Fibroblast of lung (primary cell): ENCODE results near the gene PPM1A. TPM values are rescaled to one million over a fixed set of nuclear protein-coding genes. Genes with fewer than 3 reads are reported as not detected.

Experiments used
- DNase-seq, 2 donors: peaks; one replicate each; pipeline versions ENCODE4 v3.0.0 to v3.0.0-alpha.2; 2010; ENCODE audit warnings: low read depth in 2 of 2
- H2AFZ ChIP-seq: 2 replicates; pipeline ENCODE4 v1.5.1; 2012; ENCODE audit warnings: low read length, control low read depth, inconsistent platforms
- H3K27ac ChIP-seq: 2 replicates; pipeline ENCODE4 v1.5.1; 2011; ENCODE audit warnings: low read length, control low read depth; ENCODE audit not compliant: insufficient read depth
- H3K27me3 ChIP-seq: 2 replicates; pipeline ENCODE4 v1.5.1; 2011; ENCODE audit warnings: mild to moderate bottlenecking, low read length; ENCODE audit not compliant: control insufficient read depth, insufficient read depth
- H3K36me3 ChIP-seq: 2 replicates; pipeline ENCODE4 v1.5.1; 2011; ENCODE audit warnings: low read length; ENCODE audit not compliant: control insufficient read depth, insufficient read depth
- H3K4me1 ChIP-seq: 2 replicates; pipeline ENCODE4 v1.5.1; 2011; ENCODE audit warnings: low read length; ENCODE audit not compliant: control insufficient read depth, insufficient read depth; ENCODE audit errors: extremely low read depth
- H3K4me2 ChIP-seq: 2 replicates; pipeline ENCODE4 v1.5.1; 2011; ENCODE audit warnings: low read length, control low read depth; ENCODE audit not compliant: insufficient read depth; ENCODE audit errors: extremely low read depth
- H3K4me3 ChIP-seq, 4 experiments: fragments of 200-600 bp in 1 of 4; sonication (generic) in 1 of 4; replicated peaks in 1 of 4; 2 replicates each; pipeline ENCODE4 v1.5.1; 2011 to 2016; ENCODE audit warnings: low read length in 4 of 4, low read depth in 3 of 4, mild to moderate bottlenecking in 3 of 4, control low read depth in 2 of 4, inconsistent platforms in 1 of 4, mixed read lengths in 1 of 4; ENCODE audit not compliant: insufficient read depth in 1 of 4; ENCODE audit errors: control extremely low read depth in 1 of 4
- H3K79me2 ChIP-seq: 2 replicates; pipeline ENCODE4 v1.5.1; 2012; ENCODE audit warnings: mild to moderate bottlenecking, low read length, inconsistent platforms; ENCODE audit not compliant: control insufficient read depth, insufficient read depth
- H3K9ac ChIP-seq: 2 replicates; pipeline ENCODE4 v1.5.1; 2011; ENCODE audit warnings: mild to moderate bottlenecking, low read length, control low read depth; ENCODE audit not compliant: insufficient read depth
- H3K9me3 ChIP-seq: 2 replicates; pipeline ENCODE4 v1.5.1; 2012; ENCODE audit warnings: low read depth, low read length; ENCODE audit not compliant: control insufficient read depth, insufficient read depth
- H4K20me1 ChIP-seq: 2 replicates; pipeline ENCODE4 v1.5.1; 2011; ENCODE audit warnings: low read length; ENCODE audit not compliant: control insufficient read depth, insufficient read depth; ENCODE audit errors: extremely low read depth
- CTCF ChIP-seq, 2 donors: IDR thresholded peaks in 1 of 2; conservative IDR thresholded peaks in 1 of 2; 1 replicate in 1 of 2; 2 replicates in 1 of 2; pipeline ENCODE4 v1.5.1; 2011 to 2012; ENCODE audit warnings: low read length in 2 of 2, control low read depth in 1 of 2, inconsistent platforms in 1 of 2, low read depth in 1 of 2, mild to moderate bottlenecking in 1 of 2
- EZH2 ChIP-seq: IDR thresholded peaks from 2 replicates; pipeline ENCODE4 v1.5.1; 2012; ENCODE audit warnings: low read length, control low read depth, mild to moderate bottlenecking; ENCODE audit errors: missing control alignments
- polyA plus RNA-seq, 2 donors: library from polyadenylated mRNA; depleted of rRNA in 1 of 2; stranded (reverse) in 1 of 2; unstranded in 1 of 2; fragments of >200 nt; gene quantifications; 2 replicates each; pipeline ENCODE4 v1.2.1, GENCODE V29; 2011 to 2012; ENCODE audit warnings: missing spikeins in 1 of 2
- total RNA-seq: library from RNA; depleted of rRNA; stranded (reverse); fragments of >200 nt; gene quantifications from 2 replicates; pipeline ENCODE4 v1.2.1, GENCODE V29; 2014

PPM1A gene
- total and polyA plus RNA-seq, 2 donors (not counting 1 experiment from before 2014, with no cell fraction given): 25.9 to 51.3 TPM

DNA sequence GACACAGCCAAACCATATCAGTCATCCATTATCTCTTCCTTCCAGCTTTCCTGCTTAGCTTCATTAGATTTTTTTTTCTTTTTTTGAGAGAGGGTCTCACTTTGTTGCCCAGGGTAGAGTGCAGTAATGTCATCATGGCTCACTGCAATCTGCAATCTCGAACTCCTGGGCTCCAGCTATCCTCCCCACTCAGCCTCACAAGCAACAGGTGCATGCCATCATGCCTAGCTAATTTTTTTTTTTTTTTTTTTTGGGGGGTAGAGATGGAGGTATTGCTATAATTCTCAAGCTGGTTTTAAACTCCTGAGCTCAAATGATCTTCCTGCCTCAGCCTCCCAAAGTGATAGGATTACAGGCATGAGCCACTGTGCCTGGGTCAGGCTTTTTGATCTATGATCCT, 38.3 kb upstream of the PPM1A start:
- Histone ChIP-seq H3K4me1 (no peaks in the 10 kb centered on the region), H3K36me3 (no peaks in the 10 kb centered on the region), H3K4me3 (no peak overlapping the region), H4K20me1 (no peaks in the 10 kb centered on the region), H2AFZ (no peak overlapping the region), H3K79me2 (no peaks in the 10 kb centered on the region), H3K9ac (no peak overlapping the region), H3K27me3 (no peaks in the 10 kb centered on the region), H3K9me3 (no peaks in the 10 kb centered on the region), H3K4me2 (no peak overlapping the region), H3K27ac (no peak overlapping the region)
- DNase-seq: no peak
- TF ChIP-seq CTCF (conservative IDR thresholded peaks at IDR 0.05 in 1 of 2, IDR thresholded peaks at IDR 0.05 in 1 of 2; ENCODE audit: low read depth in 1 of 2, low read length in 2 of 2) (no peak), EZH2 (no peak)

GRCh38 chr14:60211153-60211552, 37.9 kb upstream of the PPM1A start:
- Histone ChIP-seq H3K9me3 (no peaks in the 10 kb centered on the region), H3K4me3 (no peak overlapping the region), H3K27me3 (no peaks in the 10 kb centered on the region), H3K36me3 (no peaks in the 10 kb centered on the region), H3K4me1 (no peaks in the 10 kb centered on the region), H2AFZ (no peak overlapping the region), H3K4me2 (no peak overlapping the region), H3K9ac (no peak overlapping the region), H3K27ac (no peak overlapping the region), H3K79me2 (no peaks in the 10 kb centered on the region), H4K20me1 (no peaks in the 10 kb centered on the region)
- DNase-seq: no peak
- TF ChIP-seq EZH2: no peak
- TF ChIP-seq CTCF (conservative IDR thresholded peaks at IDR 0.05 in 1 of 2, IDR thresholded peaks at IDR 0.05 in 1 of 2; ENCODE audit: low read depth in 1 of 2, low read length in 2 of 2): no peak

GRCh38 chr14:60212503-60213371, 36.3 kb upstream of the PPM1A start:
- Histone ChIP-seq H3K27ac (no peak overlapping the region), H3K4me3 (no peak overlapping the region), H3K79me2 (no peaks in the 10 kb centered on the region), H2AFZ (no peak overlapping the region), H3K4me1 (no peaks in the 10 kb centered on the region), H3K9ac (no peak overlapping the region), H4K20me1 (no peaks in the 10 kb centered on the region), H3K36me3 (no peaks in the 10 kb centered on the region), H3K4me2 (no peak overlapping the region), H3K9me3 (no peaks in the 10 kb centered on the region), H3K27me3 (no peaks in the 10 kb centered on the region)
- DNase-seq: no peak
- TF ChIP-seq CTCF (conservative IDR thresholded peaks at IDR 0.05 in 1 of 2, IDR thresholded peaks at IDR 0.05 in 1 of 2; ENCODE audit: low read depth in 1 of 2, low read length in 2 of 2) (no peak), EZH2 (no peak)
